ENCODE results near the gene ANO5. TPM values are rescaled to one million over a fixed set of nuclear protein-coding genes. Genes with fewer than 3 reads are reported as not detected.
"Not testable (repeated sequence)": the region's sequence is repeated elsewhere in the genome, so short reads cannot be mapped to it uniquely, and the experiment has no call there.

The ANO5 gene
- polyA plus RNA-seq, 1 experiment: not detected

DNA sequence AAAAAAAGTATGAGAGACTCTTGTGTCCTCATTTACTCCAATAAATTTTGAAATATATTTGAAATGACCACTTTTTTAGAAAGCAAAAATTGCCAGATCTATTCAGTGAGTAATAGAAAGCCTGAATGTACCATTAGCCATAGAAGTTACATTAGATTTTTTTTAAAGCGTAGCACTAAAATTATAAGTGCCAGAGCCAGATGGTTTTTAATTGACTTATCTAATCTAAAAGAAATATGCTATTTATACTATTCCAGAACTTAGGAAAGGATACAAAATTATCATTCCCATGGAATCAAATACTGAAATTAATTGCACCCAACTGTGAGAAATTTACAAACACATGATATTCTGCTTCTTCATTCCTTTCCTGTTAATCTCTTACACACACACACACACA lies 80.9 kb downstream of the ANO5 start:
- CTCF ChIA-PET: no interaction called here
- Histone ChIP-seq H3K27ac (ENCODE audit: low read depth, low read length) (no peak overlapping the region), H3K4me3 (ENCODE audit: low read depth, low read length) (no peak overlapping the region), H3K27me3 (ENCODE audit: control insufficient read depth, insufficient read depth, low read length) (no peaks in the 10 kb centered on the region), H3K9me3 (ENCODE audit: control insufficient read depth, insufficient read depth, low read length) (peaks cover 3% of the 10 kb centered on the region; the same call in 1 of the 2 replicates)
- no peak for DNase-seq (ENCODE audit: low read depth, low spot score)
- POLR2A ChIA-PET: no interaction called here
- TF ChIP-seq CTCF (IDR thresholded peaks at IDR 0.05; ENCODE audit: low read depth, low read length): no peak

GRCh38 chr11:22275600-22275999 lies 82.7 kb downstream of the ANO5 start:
- Histone ChIP-seq H3K9me3 (ENCODE audit: control insufficient read depth, insufficient read depth, low read length) (peaks cover 3% of the 10 kb centered on the region; the same call in 1 of the 2 replicates), H3K4me3 (ENCODE audit: low read depth, low read length) (no peak overlapping the region), H3K27ac (ENCODE audit: low read depth, low read length) (no peak overlapping the region), H3K27me3 (ENCODE audit: control insufficient read depth, insufficient read depth, low read length) (no peaks in the 10 kb centered on the region)
- no peak for TF ChIP-seq CTCF (IDR thresholded peaks at IDR 0.05; ENCODE audit: low read depth, low read length)
- no peak for DNase-seq (ENCODE audit: low read depth, low spot score)
- ChIA-PET CTCF (no interaction called here), POLR2A (no interaction called here)

DNA sequence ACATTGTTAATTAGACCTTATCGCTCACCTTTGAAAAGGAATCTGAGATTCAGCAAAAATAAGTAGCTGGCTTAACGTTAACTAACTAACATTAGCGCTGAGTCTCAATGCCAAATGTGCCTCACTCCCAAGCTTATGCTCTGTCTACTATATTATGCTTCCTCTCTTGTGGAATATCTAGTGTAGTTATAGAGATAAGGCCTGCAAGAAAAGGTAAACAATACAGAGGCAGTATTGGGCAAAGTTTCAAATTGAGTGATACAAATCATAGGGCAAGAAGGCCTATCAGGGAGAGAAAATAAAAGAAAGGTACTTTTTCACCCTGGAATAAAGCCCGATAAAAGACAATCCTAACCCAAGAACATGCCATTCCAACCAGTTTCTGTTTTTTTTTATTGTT lies 83.7 kb downstream of the ANO5 start:
- Histone ChIP-seq H3K27me3 (ENCODE audit: control insufficient read depth, insufficient read depth, low read length) (no peaks in the 10 kb centered on the region), H3K4me3 (ENCODE audit: low read depth, low read length) (no peak overlapping the region), H3K9me3 (ENCODE audit: control insufficient read depth, insufficient read depth, low read length) (no peaks in the 10 kb centered on the region), H3K27ac (ENCODE audit: low read depth, low read length) (no peak overlapping the region)
- TF ChIP-seq CTCF (IDR thresholded peaks at IDR 0.05; ENCODE audit: low read depth, low read length): no peak
- ChIA-PET CTCF (no interaction called here), POLR2A (no interaction called here)
- DNase-seq (ENCODE audit: low read depth, low spot score): no peak

GRCh38 chr11:22284991-22285390 lies 92.1 kb downstream of the ANO5 start:
- DNase-seq (ENCODE audit: low read depth, low spot score); CTCF ChIA-PET; H3K27me3 ChIP-seq (ENCODE audit: control insufficient read depth, insufficient read depth, low read length); H3K9me3 ChIP-seq (ENCODE audit: control insufficient read depth, insufficient read depth, low read length); H3K4me3 ChIP-seq (ENCODE audit: low read depth, low read length); H3K27ac ChIP-seq (ENCODE audit: low read depth, low read length); POLR2A ChIA-PET: not testable (repeated sequence)

GRCh38 chr11:22302368-22302767 lies 109.5 kb downstream of the ANO5 start:
- Histone ChIP-seq H3K27ac (ENCODE audit: low read depth, low read length) (no peak overlapping the region), H3K4me3 (ENCODE audit: low read depth, low read length) (no peak overlapping the region), H3K9me3 (ENCODE audit: control insufficient read depth, insufficient read depth, low read length) (no peaks in the 10 kb centered on the region), H3K27me3 (ENCODE audit: control insufficient read depth, insufficient read depth, low read length) (no peaks in the 10 kb centered on the region)
- CTCF ChIA-PET: no interaction called here
- DNase-seq (ENCODE audit: low read depth, low spot score): no peak
- TF ChIP-seq CTCF (IDR thresholded peaks at IDR 0.05; ENCODE audit: low read depth, low read length): no peak
- POLR2A ChIA-PET: no interaction called here

All from AG04450 (cell line).